ENCODE measurements around the gene MREG.

Gene MREG

DNA sequence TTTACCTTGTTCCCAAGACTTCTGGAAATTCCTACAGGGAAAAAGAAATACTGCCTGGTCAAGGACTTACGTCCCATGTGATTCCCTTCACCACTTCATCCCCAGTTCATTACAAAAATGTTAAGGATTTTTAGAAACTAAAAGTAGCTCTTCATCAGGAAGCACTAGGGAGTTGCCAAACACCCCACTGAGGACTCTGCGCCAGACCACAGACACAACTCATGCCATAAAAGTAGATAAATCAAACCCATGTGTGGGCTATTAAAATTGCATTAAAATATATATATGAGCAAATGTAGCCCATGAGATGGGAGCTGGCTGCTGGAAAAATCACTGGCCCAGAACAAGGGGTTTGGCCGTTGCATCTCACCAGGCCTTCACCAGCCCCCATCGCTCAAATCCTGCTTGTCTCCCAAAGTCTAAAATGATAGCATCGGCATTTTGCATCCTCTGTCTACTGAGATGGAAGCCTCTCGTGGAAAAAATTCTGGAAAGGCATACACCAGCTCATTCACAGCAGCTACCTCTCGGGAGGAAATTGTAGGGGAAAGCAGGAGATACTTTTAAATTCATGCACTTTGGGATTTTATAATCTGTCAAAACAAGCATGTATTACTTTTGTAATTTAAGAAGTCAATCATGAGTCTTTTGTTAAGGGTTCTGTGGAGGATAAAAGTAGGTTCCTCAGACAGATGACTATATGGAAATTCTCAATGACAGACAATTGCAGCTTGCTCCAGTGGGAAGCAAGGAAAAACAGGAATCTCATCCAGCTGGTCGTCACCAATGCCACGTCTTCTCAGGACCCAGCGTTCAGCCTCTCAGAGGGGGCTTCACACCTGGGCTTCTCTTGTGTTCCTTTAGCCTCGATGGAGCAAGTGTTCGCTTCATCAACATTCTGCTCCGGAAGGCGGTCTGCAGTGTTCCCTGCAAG lies 113.9 kb downstream of the MREG start:
- TF ChIP-seq, protein P1, sequence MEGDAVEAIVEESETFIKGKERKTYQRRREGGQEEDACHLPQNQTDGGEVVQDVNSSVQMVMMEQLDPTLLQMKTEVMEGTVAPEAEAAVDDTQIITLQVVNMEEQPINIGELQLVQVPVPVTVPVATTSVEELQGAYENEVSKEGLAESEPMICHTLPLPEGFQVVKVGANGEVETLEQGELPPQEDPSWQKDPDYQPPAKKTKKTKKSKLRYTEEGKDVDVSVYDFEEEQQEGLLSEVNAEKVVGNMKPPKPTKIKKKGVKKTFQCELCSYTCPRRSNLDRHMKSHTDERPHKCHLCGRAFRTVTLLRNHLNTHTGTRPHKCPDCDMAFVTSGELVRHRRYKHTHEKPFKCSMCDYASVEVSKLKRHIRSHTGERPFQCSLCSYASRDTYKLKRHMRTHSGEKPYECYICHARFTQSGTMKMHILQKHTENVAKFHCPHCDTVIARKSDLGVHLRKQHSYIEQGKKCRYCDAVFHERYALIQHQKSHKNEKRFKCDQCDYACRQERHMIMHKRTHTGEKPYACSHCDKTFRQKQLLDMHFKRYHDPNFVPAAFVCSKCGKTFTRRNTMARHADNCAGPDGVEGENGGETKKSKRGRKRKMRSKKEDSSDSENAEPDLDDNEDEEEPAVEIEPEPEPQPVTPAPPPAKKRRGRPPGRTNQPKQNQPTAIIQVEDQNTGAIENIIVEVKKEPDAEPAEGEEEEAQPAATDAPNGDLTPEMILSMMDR (conservative IDR thresholded peaks at IDR 0.05), result no peak
- no peak for TF ChIP-seq ZFX (IDR thresholded peaks at IDR 0.05)
- H3K27ac ChIP-seq, result no peak overlapping the region

DNA sequence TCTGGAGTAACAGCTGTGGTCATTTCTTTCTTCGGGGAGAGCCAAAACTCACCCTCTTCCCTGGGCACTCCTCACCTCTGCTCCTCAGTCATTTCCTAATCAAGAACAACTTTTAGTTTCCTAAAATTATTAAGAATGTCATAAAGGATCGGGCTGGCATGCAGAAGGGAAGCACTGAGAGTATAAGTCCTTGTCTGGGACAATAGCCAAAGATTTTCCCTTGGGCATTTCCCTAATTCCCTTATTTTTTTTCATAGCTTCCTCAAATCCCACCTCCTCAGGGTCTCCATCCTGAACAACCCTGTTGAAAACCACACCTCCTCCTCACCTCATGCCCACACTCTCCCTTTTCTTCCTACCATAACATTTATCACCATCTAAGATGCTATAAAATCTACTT lies 115.0 kb downstream of the MREG start:
- TF ChIP-seq ZFX (IDR thresholded peaks at IDR 0.05), result no peak
- TF ChIP-seq, protein P1 (conservative IDR thresholded peaks at IDR 0.05), result no peak
- H3K27ac ChIP-seq, result no peak overlapping the region

DNA sequence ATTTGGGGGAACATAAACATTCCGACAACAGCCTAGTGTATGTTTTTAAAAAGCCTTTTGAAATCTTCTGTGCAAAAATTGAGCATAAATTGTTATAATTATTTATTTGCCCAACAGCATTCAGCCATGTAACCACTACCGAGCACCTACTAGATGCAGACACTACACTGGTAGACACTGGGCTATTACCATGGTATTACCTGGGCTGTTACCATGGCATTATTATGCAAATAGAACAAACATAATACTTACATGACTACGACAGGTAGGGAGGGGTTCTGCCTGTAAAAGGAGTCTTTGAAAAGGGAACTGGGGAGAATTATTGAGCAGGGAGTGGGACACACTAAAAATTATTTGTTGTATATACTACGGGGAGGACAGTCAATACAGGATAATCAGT lies 116.4 kb downstream of the MREG start:
- no peak overlapping the region for H3K27ac ChIP-seq
- TF ChIP-seq, protein P1 (conservative IDR thresholded peaks at IDR 0.05), result no peak
- TF ChIP-seq ZFX (IDR thresholded peaks at IDR 0.05), result no peak

DNA sequence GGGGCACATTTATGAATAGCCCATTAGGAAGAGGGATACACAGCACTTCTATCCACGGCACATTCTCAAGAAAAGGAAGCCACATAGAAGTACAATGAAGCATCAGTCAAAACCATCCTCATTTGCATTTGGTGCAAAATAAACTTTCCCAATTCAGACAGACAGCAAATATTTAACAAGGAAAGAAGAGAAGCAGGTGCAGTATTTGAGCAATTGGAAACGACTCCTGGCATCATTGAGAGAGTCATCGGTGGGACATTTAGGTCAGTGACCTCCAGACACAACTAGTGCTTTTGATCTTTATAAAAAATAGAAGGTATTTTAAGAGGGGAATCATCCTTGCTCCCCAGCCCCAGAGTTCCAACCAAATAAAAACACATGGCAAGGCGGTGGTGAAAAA lies 118.0 kb downstream of the MREG start:
- no peak for TF ChIP-seq ZFX (IDR thresholded peaks at IDR 0.05)
- TF ChIP-seq, protein P1 (conservative IDR thresholded peaks at IDR 0.05), result no peak
- no peak overlapping the region for H3K27ac ChIP-seq

Measured in C4-2B (cell line).